ENCODE data around the gene VSX2. TPM values are rescaled to one million over a fixed set of nuclear protein-coding genes. Genes with fewer than 3 reads are reported as not detected.
A peak's percentile ranks its signal among the peaks of the same experiment; 100 is the strongest.

The VSX2 gene
- total RNA-seq, 1 donor from 2014 or later: not detected

- Histone ChIP-seq H3K36me3 (no peaks in the 10 kb centered on the region), H3K27ac (replicated peaks) (peak overlapping the region; percentile 23), H3K4me3 (peak overlapping the region; percentile 88), H3K9me3 (replicated peaks) (no peaks in the 10 kb centered on the region), H3K27me3 (ENCODE audit: low read depth) (peaks cover 19% of the 10 kb centered on the region), H3K4me1 (peaks cover 17% of the 10 kb centered on the region)
- intact Hi-C loops (cut with micrococcal nuclease): no loop called here
- no peak for DNase-seq
- TF ChIP-seq, protein P1, sequence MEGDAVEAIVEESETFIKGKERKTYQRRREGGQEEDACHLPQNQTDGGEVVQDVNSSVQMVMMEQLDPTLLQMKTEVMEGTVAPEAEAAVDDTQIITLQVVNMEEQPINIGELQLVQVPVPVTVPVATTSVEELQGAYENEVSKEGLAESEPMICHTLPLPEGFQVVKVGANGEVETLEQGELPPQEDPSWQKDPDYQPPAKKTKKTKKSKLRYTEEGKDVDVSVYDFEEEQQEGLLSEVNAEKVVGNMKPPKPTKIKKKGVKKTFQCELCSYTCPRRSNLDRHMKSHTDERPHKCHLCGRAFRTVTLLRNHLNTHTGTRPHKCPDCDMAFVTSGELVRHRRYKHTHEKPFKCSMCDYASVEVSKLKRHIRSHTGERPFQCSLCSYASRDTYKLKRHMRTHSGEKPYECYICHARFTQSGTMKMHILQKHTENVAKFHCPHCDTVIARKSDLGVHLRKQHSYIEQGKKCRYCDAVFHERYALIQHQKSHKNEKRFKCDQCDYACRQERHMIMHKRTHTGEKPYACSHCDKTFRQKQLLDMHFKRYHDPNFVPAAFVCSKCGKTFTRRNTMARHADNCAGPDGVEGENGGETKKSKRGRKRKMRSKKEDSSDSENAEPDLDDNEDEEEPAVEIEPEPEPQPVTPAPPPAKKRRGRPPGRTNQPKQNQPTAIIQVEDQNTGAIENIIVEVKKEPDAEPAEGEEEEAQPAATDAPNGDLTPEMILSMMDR (IDR thresholded peaks at IDR 0.05; ENCODE audit: borderline replicate concordance): no peak
These were observed 18.9 kb downstream of the VSX2 start for GRCh38 chr14:74257941-74258763.

DNA sequence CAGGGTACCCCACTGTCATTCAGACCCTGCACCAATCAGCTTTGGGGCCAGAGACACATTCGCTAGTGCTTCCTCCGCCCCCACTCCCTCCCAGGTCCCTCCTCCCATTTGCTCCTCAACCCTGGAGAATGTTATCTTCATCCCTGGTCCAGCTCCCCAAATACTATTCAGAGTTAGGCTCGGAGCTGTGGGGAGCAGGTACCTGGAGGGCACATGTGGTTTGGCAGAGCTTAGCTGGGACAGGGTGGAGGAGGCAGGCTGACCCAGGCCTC lies 19.5 kb downstream of the VSX2 start:
- peak overlapping the region; percentile 88 for H3K4me3 ChIP-seq
- peaks cover 14% of the 10 kb centered on the region for H3K27me3 ChIP-seq (ENCODE audit: low read depth)
- H3K4me1 ChIP-seq: peaks cover 17% of the 10 kb centered on the region
- no peaks in the 10 kb centered on the region for H3K36me3 ChIP-seq
- no peak for DNase-seq
- H3K9me3 ChIP-seq (replicated peaks): no peaks in the 10 kb centered on the region
- H3K27ac ChIP-seq (replicated peaks): no peak overlapping the region
- TF ChIP-seq, protein P1 (IDR thresholded peaks at IDR 0.05; ENCODE audit: borderline replicate concordance): no peak
- intact Hi-C loops (cut with micrococcal nuclease): no loop called here

- no peaks in the 10 kb centered on the region for H3K36me3 ChIP-seq
- TF ChIP-seq, protein P1 (IDR thresholded peaks at IDR 0.05; ENCODE audit: borderline replicate concordance): no peak
- H3K9me3 ChIP-seq (replicated peaks): no peaks in the 10 kb centered on the region
- H3K27ac ChIP-seq (replicated peaks): no peak overlapping the region
- intact Hi-C loops (cut with micrococcal nuclease): no loop called here
- H3K4me1 ChIP-seq: peaks cover 17% of the 10 kb centered on the region
- DNase-seq: no peak
- H3K4me3 ChIP-seq: no peak overlapping the region
- peaks cover 12% of the 10 kb centered on the region for H3K27me3 ChIP-seq (ENCODE audit: low read depth)
These were observed 20.3 kb downstream of the VSX2 start for GRCh38 chr14:74259513-74259912.

GRCh38 chr14:74260525-74261233 lies 21.4 kb downstream of the VSX2 start:
- intact Hi-C loops (cut with micrococcal nuclease): no loop called here
- Histone ChIP-seq H3K27me3 (ENCODE audit: low read depth) (peaks cover 12% of the 10 kb centered on the region), H3K36me3 (no peaks in the 10 kb centered on the region), H3K4me1 (peaks cover 17% of the 10 kb centered on the region), H3K4me3 (no peak overlapping the region), H3K9me3 (replicated peaks) (no peaks in the 10 kb centered on the region), H3K27ac (replicated peaks) (no peak overlapping the region)
- TF ChIP-seq, protein P1 (IDR thresholded peaks at IDR 0.05; ENCODE audit: borderline replicate concordance): no peak
- DNase-seq: no peak

DNA sequence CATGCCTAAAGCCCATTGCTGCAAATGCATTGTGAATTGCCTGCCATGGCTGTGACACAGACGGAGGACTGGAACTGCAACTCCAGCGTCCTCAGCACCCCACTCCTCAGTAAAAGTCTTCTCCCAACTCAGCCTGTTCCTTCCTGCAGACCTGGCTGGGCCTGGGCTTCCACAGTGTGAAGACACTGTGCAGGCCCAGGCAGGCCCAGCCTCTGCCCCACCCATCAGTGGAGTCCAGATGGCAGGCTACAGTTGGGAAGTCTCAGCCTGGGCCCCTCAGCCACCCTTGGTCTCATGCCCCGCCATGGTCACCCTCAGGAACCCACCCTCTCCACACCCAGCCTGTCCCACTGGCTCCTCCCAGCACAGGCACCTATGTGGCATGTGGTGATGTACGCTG lies 22.0 kb downstream of the VSX2 start:
- H3K27ac ChIP-seq (replicated peaks): no peak overlapping the region

More for the DNA sequence above, 22.0 kb downstream of the VSX2 start:
- DNase-seq: no peak
- TF ChIP-seq, protein P1 (IDR thresholded peaks at IDR 0.05; ENCODE audit: borderline replicate concordance): no peak
- Histone ChIP-seq H3K9me3 (replicated peaks) (no peaks in the 10 kb centered on the region), H3K4me1 (peaks cover 17% of the 10 kb centered on the region), H3K4me3 (no peak overlapping the region), H3K36me3 (no peaks in the 10 kb centered on the region), H3K27me3 (ENCODE audit: low read depth) (peaks cover 14% of the 10 kb centered on the region)
- intact Hi-C loops (cut with micrococcal nuclease): no loop called here
